T-cell (primary cell): Measurements from ENCODE around the gene DHRS9. TPM values are rescaled to one million over a fixed set of nuclear protein-coding genes. Genes with fewer than 3 reads are reported as not detected.
"Not testable (repeated sequence)": the region's sequence is repeated elsewhere in the genome, so short reads cannot be mapped to it uniquely, and the experiment has no call there.

Experiments used
- ATAC-seq, 4 experiments: fragments of 200-7000 bp in 3 of 4; fragments of 150-1000 bp in 1 of 4; cut with Tn5 transposase; replicated peaks in 1 of 4; 1 replicate in 3 of 4; 2 replicates in 1 of 4; pipeline ENCODE4 v1.10.0; 2021; ENCODE audit warnings: moderate library complexity in 3 of 4, mild to moderate bottlenecking in 2 of 4, moderate number of reproducible peaks in 1 of 4
- CTCF ChIA-PET, 2 donors: fragments of 300-600 bp; sonication (Branson Sonifier 250); formaldehyde crosslinking; loops; one replicate each; lab custom pipeline; 2022; ENCODE audit warnings: antibody characterized with exemption in 2 of 2; lab: Charles Lee
- POLR2A ChIA-PET, 2 donors: fragments of 300-600 bp; sonication (Branson Sonifier 250); formaldehyde crosslinking; loops; one replicate each; lab custom pipeline; 2022; ENCODE audit warnings: antibody characterized with exemption in 2 of 2; lab: Charles Lee
- DNase-seq, 35 experiments: peaks; one replicate each; pipeline versions ENCODE4 v3.0.0 to v3.0.0-alpha.2; 2013 to 2023
- H3K27ac ChIP-seq: one replicate; pipeline ENCODE4 v1.5.1; 2013; ENCODE audit warnings: low read length
- H3K27me3 ChIP-seq, 2 experiments: replicated peaks in 1 of 2; 1 replicate in 1 of 2; 2 replicates in 1 of 2; pipeline versions ENCODE4 v1.6.1 to v1.7.0; 2013; ENCODE audit warnings: low read length in 1 of 2, mixed read lengths in 1 of 2; ENCODE audit not compliant: control insufficient read depth in 2 of 2, insufficient read depth in 2 of 2; ENCODE audit errors: extremely low read depth in 1 of 2
- H3K36me3 ChIP-seq, 2 donors: 1 replicate in 1 of 2; 2 replicates in 1 of 2; pipeline versions ENCODE4 v1.6.1 to v1.7.0; 2013; ENCODE audit warnings: low read length in 1 of 2; ENCODE audit not compliant: control insufficient read depth in 2 of 2, insufficient read depth in 1 of 2; ENCODE audit errors: extremely low read depth in 1 of 2
- H3K4me1 ChIP-seq, 2 experiments: 1 replicate in 1 of 2; 2 replicates in 1 of 2; pipeline versions ENCODE4 v1.6.1 to v1.7.0; 2013; ENCODE audit warnings: low read length in 2 of 2, mixed read lengths in 1 of 2; ENCODE audit not compliant: insufficient read depth in 2 of 2, control insufficient read depth in 1 of 2; ENCODE audit errors: extremely low read depth in 1 of 2
- H3K4me3 ChIP-seq, 2 donors: 1 replicate in 1 of 2; 2 replicates in 1 of 2; pipeline versions ENCODE4 v1.5.1 to v1.7.0; 2013; ENCODE audit warnings: mild to moderate bottlenecking in 2 of 2, low read length in 1 of 2, moderate library complexity in 1 of 2; ENCODE audit not compliant: control insufficient read depth in 1 of 2; ENCODE audit errors: extremely low read depth in 1 of 2
- H3K9me3 ChIP-seq: 2 replicates; pipeline ENCODE4 v1.7.0; 2013
- H3K27ac Mint-ChIP-seq, 2 donors: one replicate each; pipeline ENCODE4 v1.8.0; 2020 to 2021; ENCODE audit warnings: mild to moderate bottlenecking in 2 of 2, mixed read lengths in 2 of 2
- H3K27me3 Mint-ChIP-seq, 2 donors: one replicate each; pipeline ENCODE4 v1.8.0; 2021 to 2022; ENCODE audit warnings: mixed read lengths in 2 of 2
- H3K36me3 Mint-ChIP-seq: one replicate; pipeline ENCODE4 v1.8.0; 2021; ENCODE audit warnings: mixed read lengths
- H3K4me1 Mint-ChIP-seq, 3 donors: one replicate each; pipeline ENCODE4 v1.8.0; 2020 to 2022; ENCODE audit warnings: mixed read lengths in 3 of 3, mild to moderate bottlenecking in 1 of 3
- H3K4me3 Mint-ChIP-seq, 3 donors: one replicate each; pipeline ENCODE4 v1.8.0; 2020 to 2022; ENCODE audit warnings: mild to moderate bottlenecking in 3 of 3, mixed read lengths in 3 of 3, moderate library complexity in 3 of 3
- H3K9me3 Mint-ChIP-seq, 3 donors: one replicate each; pipeline ENCODE4 v1.8.0; 2020 to 2022; ENCODE audit warnings: mixed read lengths in 3 of 3
- WGBS: methylation state at CpG from one replicate; pipeline ENCODE4 v1.1.5; 2013; ENCODE audit warnings: missing lambda C conversion rate; ENCODE audit not compliant: insufficient coverage; 5-methylcytosine and 5-hydroxymethylcytosine counted together
- total RNA-seq, 35 experiments: library from RNA in 6 of 35; stranded (reverse) in 6 of 35; fragments of 120-200 nt in 1 of 35; gene quantifications; one replicate each; pipeline versions ENCODE4 v1.2.1 to v1.2.4 and lab custom pipeline; 2013 to 2026

DHRS9 gene
- total RNA-seq, 5 donors from 2014 or later (not counting 1 experiment from before 2014, with no cell fraction given) = not detected

DNA sequence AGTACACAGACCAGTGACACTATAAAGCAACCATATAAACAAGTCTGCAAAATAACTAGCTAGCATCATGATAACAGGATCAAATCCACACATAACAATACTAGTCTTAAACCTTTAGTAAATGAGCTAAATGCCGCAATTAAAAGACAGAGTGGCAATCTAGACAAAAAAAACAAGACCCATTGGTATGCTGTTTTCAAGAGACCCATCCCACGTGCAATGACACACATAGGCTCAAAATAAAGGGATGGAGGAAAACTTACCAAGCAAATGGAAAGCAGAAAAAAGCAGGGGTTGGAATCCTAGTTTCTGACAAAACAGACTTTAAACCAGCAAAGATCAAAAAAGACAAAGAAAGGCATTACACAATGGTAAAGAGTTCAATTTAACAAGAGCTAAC, 14.8 kb upstream of the DHRS9 start:
- H3K27ac ChIP-seq, H3K27ac Mint-ChIP-seq, DNase-seq, H3K4me1 ChIP-seq, H3K27me3 Mint-ChIP-seq, H3K4me3 ChIP-seq, POLR2A ChIA-PET, H3K27me3 ChIP-seq, ATAC-seq, H3K9me3 ChIP-seq, H3K36me3 ChIP-seq, H3K4me1 Mint-ChIP-seq, CTCF ChIA-PET, H3K4me3 Mint-ChIP-seq: not testable (repeated sequence)
- 100% methylated on average over 1 of the region's 2 CpGs for WGBS
- peaks cover 11 to 32% (median 20%) of the 10 kb centered on the region in 3 donors for H3K9me3 Mint-ChIP-seq
- H3K36me3 Mint-ChIP-seq = peaks cover 11% of the 10 kb centered on the region

DNA sequence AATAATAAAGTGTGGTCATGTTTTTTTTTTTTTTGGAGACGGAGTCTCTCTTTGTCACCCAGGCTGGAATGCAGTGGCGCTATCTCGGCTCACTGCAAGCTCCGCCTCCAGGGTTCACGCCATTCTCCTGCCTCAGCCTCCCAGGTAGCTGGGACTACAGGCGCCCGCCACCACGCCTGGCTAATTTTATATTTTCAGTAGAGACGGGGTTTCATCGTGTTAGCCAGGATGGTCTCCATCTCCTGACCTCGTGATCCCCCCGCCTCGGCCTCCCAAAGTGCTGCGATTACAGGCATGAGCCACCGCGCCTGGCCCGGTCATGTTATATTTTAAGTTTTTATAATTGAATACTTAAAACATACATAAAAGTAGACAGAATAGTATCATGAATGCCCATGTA, 5.2 kb upstream of the DHRS9 start:
- H3K4me3 Mint-ChIP-seq, H3K4me1 Mint-ChIP-seq, H3K27me3 ChIP-seq, H3K4me3 ChIP-seq, H3K36me3 Mint-ChIP-seq, POLR2A ChIA-PET, ATAC-seq, DNase-seq, H3K27ac ChIP-seq, H3K27me3 Mint-ChIP-seq, H3K9me3 Mint-ChIP-seq, H3K36me3 ChIP-seq, H3K4me1 ChIP-seq, H3K27ac Mint-ChIP-seq, H3K9me3 ChIP-seq: not testable (repeated sequence)
- CTCF ChIA-PET = interaction anchor here in 1 of 2 donors (0.7 kb wide), 1 partner anchor 41 kb away, joined by 4 read pairs; no protein-coding TSS in a partner anchor
- WGBS = 100% methylated on average over 4 of the region's 17 CpGs

DNA sequence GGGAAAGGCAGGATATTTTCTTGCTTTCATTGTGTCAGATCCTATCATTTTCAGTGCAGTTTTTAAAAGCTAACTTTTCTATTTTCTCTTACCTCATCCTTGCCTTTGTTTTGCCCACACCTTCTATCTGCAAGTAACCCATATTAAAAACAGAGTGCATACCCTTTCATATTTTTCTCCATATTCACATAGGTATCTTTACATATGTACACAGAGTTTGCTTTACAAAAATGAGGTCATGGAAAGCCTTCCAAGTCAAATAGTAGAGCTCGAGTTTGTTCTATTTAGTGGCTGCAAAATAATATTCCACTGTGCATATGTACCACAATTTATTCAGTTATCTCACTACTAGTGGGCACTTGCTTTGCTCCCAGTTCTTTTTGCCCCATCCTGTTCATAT, 3.9 kb upstream of the DHRS9 start:
- no peak overlapping the region for H3K27ac ChIP-seq
- H3K4me3 ChIP-seq = no peak overlapping the region
- no CpG with 5 or more reads among the region's 1 CpG for WGBS
- H3K27ac Mint-ChIP-seq = no peak overlapping the region
- no peaks in the 10 kb centered on the region for H3K9me3 Mint-ChIP-seq
- H3K4me1 ChIP-seq = no peaks in the 10 kb centered on the region
- H3K36me3 Mint-ChIP-seq = no peaks in the 10 kb centered on the region
- no peaks in the 10 kb centered on the region for H3K36me3 ChIP-seq
- no peak for DNase-seq
- POLR2A ChIA-PET = no interaction called here
- no peaks in the 10 kb centered on the region for H3K4me1 Mint-ChIP-seq
- H3K27me3 ChIP-seq = no peaks in the 10 kb centered on the region
- no peaks in the 10 kb centered on the region for H3K9me3 ChIP-seq
- no peak overlapping the region for H3K4me3 Mint-ChIP-seq
- CTCF ChIA-PET = no interaction called here
- no peak for ATAC-seq
- H3K27me3 Mint-ChIP-seq = peaks cover 0 to 6% of the 10 kb centered on the region in 2 donors

DNA sequence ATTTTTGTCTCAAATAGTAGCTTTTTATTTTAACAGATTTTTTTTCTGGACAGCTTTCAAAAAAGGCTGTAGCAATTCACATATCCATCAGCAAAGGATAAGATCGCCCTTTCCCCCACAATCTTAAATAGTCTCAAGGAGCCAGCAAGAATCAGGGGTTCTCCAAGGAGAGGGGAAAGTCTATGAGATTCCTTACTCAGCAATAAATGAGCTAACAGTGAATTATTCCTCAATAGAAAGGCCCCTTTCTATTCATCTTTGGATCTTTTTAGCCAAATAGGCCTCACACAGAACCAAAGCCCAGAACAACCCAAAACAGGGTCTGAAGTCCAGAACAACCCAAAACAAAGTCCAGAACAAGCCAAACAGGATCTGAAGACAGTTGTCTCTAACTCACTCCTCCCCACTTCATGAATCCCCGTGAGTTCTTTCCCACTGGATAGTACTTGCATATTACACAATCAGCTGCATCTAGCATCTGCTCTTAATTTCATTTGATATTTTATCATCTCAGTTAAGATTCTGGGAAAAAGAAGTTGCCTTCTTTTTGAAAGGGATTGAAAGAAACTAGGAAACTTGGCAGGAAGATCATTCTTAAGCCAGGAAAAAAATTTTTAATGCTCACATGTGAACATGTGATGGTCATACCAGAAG, 3.4 kb upstream of the DHRS9 start:
- H3K27ac Mint-ChIP-seq = no peak overlapping the region
- POLR2A ChIA-PET = no interaction called here
- Histone ChIP-seq H3K27me3 (no peaks in the 10 kb centered on the region), H3K27ac (no peak overlapping the region), H3K9me3 (no peaks in the 10 kb centered on the region), H3K36me3 (no peaks in the 10 kb centered on the region), H3K4me1 (no peaks in the 10 kb centered on the region), H3K4me3 (no peak overlapping the region)
- H3K4me3 Mint-ChIP-seq = no peak overlapping the region
- H3K4me1 Mint-ChIP-seq = no peaks in the 10 kb centered on the region
- no CpG with 5 or more reads among the region's 2 CpGs for WGBS
- DNase-seq = no peak
- H3K9me3 Mint-ChIP-seq = no peaks in the 10 kb centered on the region
- peaks cover 0 to 6% of the 10 kb centered on the region in 2 donors for H3K27me3 Mint-ChIP-seq
- CTCF ChIA-PET = interaction anchor here in 1 of 2 donors (0.7 kb wide), 1 partner anchor 44 kb away, joined by 3 read pairs; no protein-coding TSS in a partner anchor
- no peak for ATAC-seq
- no peaks in the 10 kb centered on the region for H3K36me3 Mint-ChIP-seq

DNA sequence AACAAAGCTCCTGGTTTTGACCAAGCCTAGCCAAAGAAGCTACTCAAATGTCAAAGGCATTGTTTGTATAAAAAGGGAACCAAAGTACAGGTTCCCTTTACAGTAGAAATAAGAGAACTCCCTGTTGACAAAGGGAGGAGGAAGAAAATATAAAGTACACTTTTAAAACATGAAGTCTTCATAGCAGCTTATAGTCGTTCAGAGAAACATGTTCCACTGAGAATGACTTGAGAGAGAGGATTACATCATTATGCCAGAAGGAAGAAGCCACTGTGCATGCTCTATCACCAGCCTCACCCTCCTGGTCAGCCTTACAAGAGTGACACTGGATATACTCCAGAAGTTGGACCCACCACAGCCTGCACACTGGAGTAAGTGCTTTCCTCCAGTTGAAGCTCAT, 2.5 kb upstream of the DHRS9 start:
- H3K27ac ChIP-seq = no peak overlapping the region

DNA sequence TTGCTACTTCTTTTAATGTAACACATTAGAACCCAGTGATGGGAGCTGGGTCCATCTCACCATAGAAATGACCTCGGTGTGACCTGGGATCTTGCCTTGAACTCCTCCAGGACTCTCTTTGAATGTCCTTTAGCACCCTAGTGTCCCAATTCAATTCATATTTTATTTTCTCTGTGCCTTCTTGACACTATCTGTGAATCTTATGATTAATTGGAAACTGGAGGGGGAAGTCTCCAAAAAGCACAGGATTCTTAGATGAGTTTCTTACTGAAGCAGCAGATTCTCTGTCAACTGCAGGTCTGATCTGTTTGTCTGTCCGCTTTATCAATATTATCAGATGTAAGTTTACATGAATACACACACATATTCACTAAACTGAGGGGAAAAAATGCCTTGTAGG, 470 bp downstream of the DHRS9 start:
- Mint-ChIP-seq H3K27ac (no peak overlapping the region), H3K4me3 (no peak overlapping the region), H3K4me1 (peaks cover 0 to 14% (median 8%) of the 10 kb centered on the region in 3 donors), H3K27me3 (peaks cover 0 to 10% of the 10 kb centered on the region in 2 donors), H3K9me3 (no peaks in the 10 kb centered on the region), H3K36me3 (no peaks in the 10 kb centered on the region)
- WGBS = no CpG with 5 or more reads among the region's 2 CpGs
- CTCF ChIA-PET = no interaction called here
- H3K9me3 ChIP-seq = no peaks in the 10 kb centered on the region
- H3K36me3 ChIP-seq = no peaks in the 10 kb centered on the region
- no peaks in the 10 kb centered on the region for H3K27me3 ChIP-seq
- no peak overlapping the region for H3K4me3 ChIP-seq
- no peak for ATAC-seq
- no peaks in the 10 kb centered on the region for H3K4me1 ChIP-seq
- no peak for DNase-seq
- POLR2A ChIA-PET = no interaction called here
- no peak overlapping the region for H3K27ac ChIP-seq

More for the DNA sequence above, 2.5 kb upstream of the DHRS9 start:
- DNase-seq (no peak), ATAC-seq (no peak)
- Mint-ChIP-seq H3K4me3 (no peak overlapping the region), H3K27me3 (peaks cover 0 to 10% of the 10 kb centered on the region in 2 donors), H3K9me3 (no peaks in the 10 kb centered on the region), H3K36me3 (no peaks in the 10 kb centered on the region), H3K4me1 (peaks cover 0 to 1% (median 0%) of the 10 kb centered on the region in 3 donors), H3K27ac (no peak overlapping the region)
- Histone ChIP-seq H3K4me1 (no peaks in the 10 kb centered on the region), H3K27me3 (no peaks in the 10 kb centered on the region), H3K36me3 (no peaks in the 10 kb centered on the region), H3K9me3 (no peaks in the 10 kb centered on the region), H3K4me3 (no peak overlapping the region)
- WGBS = no CpG with 5 or more reads among the region's 1 CpG
- POLR2A ChIA-PET = no interaction called here
- CTCF ChIA-PET = interaction anchor here (0.5 to 0.7 kb wide), 2 partner anchors 43 kb away, joined by 3 read pairs; no protein-coding TSS in a partner anchor
